Left ventricle myocardium inferior (tissue), 1 donor: ENCODE measurements around the gene OR5K1. TPM values are rescaled to one million over a fixed set of nuclear protein-coding genes. Genes with fewer than 3 reads are reported as not detected.

Experiments
- DNase-seq: peaks from one replicate; pipeline ENCODE4 v3.0.0-alpha.2; 2020
- H3K27ac ChIP-seq: fragments of 200-600 bp; replicated peaks from 2 replicates; pipeline ENCODE4 v1.8.0; 2021
- H3K27me3 ChIP-seq: fragments of 200-600 bp; 2 replicates; pipeline ENCODE4 v1.8.0; 2021; ENCODE audit warnings: low read depth
- H3K36me3 ChIP-seq: fragments of 200-600 bp; 2 replicates; pipeline ENCODE4 v1.8.0; 2021
- H3K4me1 ChIP-seq: fragments of 200-600 bp; 2 replicates; pipeline ENCODE4 v1.8.0; 2021
- H3K4me3 ChIP-seq: fragments of 200-600 bp; 2 replicates; pipeline ENCODE4 v1.8.0; 2021; ENCODE audit warnings: mild to moderate bottlenecking, moderate library complexity
- H3K9me3 ChIP-seq: fragments of 200-600 bp; replicated peaks from 2 replicates; pipeline ENCODE4 v1.8.0; 2021
- CTCF ChIP-seq: fragments of 200-600 bp; IDR thresholded peaks from 2 replicates; pipeline ENCODE4 v1.8.0; 2021; ENCODE audit warnings: antibody characterized with exemption, mild to moderate bottlenecking, borderline replicate concordance
- intact Hi-C: fragments of 100-400 bp; cut with micrococcal nuclease; formaldehyde crosslinking; loops from one replicate; pipeline ENCODE4 v1.11.0; 2022
- total RNA-seq: library from RNA; stranded (reverse); fragmentation: NEBNext Ultra II Directional; extraction: Animal tissue kit (Norgen Biotek cat#: 25700); gene quantifications from one replicate; pipeline ENCODE4 v1.2.1, GENCODE V29; 2021
- donor health status: DM: no; HTN: yes; CAD: no; lungs with severe emphysema.

Gene OR5K1
- total RNA-seq, 1 donor from 2014 or later, result not detected

DNA sequence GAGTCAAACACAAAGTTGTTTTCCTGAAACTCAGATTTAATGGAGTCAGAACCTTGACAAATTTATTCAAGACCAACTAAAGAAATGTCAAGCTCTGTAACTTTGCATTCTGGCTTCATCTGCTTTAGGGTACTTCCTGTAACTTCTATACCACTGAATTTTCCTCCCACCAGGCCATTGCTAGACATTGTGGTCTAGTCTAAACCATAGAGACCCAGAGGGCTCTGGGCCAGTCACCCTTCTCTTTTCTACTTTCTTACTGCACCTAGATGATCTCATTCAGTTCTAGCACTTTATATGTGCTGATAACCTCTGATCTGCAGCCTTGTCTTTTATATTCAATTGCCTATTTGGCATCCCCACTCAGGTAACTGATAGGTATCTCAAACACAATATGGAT lies 2.8 kb upstream of the OR5K1 start:
- Histone ChIP-seq H3K36me3 (no peaks in the 10 kb centered on the region), H3K4me1 (no peaks in the 10 kb centered on the region)
- intact Hi-C loops, result no loop called here

DNA sequence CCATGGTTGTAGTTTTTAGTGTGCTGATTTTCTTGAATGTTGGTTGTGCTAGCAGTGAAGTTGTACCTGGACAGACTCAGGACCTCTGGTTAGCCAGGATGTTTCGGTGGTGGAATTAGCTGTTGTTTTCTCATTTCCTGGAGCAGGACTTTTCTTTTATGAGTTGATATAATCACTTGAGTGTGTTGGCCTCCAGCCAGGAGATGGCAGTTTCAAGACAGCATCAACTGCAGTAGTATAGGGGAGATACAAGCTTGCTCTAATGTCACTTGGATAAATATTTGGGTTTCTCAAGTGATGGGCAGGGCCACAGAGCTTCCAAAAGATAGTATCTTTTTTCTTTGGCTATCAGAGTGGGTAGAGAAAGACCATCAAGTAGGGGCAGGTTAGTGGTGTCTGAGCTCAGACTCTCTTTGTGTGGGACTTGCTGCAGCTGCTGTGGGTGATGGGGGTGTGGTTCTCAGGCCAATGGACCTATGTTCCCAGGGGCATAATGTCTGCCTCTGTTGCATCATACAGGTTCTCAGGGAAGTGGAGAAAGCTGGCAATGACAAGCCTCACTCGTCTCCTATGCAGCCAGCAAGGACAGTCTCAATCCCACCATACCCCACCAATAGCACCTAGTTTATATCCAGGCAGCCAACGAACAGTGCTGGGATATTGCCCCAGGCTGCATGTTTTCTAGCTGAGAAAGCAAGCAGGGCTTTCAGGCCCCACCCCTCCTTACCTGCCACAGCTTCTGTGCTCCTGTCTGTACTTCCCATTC lies 19.9 kb downstream of the OR5K1 start:
- H3K27ac ChIP-seq, result no peak overlapping the region
- DNase-seq, result no peak
- no peak overlapping the region for H3K4me3 ChIP-seq
- TF ChIP-seq CTCF, result no peak
- intact Hi-C loops, result no loop called here
- no peaks in the 10 kb centered on the region for H3K36me3 ChIP-seq
- H3K9me3 ChIP-seq, result peaks cover 66% of the 10 kb centered on the region
- H3K27me3 ChIP-seq, result no peaks in the 10 kb centered on the region
- H3K4me1 ChIP-seq, result no peaks in the 10 kb centered on the region

More for the DNA sequence above, 2.8 kb upstream of the OR5K1 start:
- peaks cover 57% of the 10 kb centered on the region for H3K9me3 ChIP-seq
- no peak for TF ChIP-seq CTCF
- no peak for DNase-seq
- H3K27me3 ChIP-seq, result no peaks in the 10 kb centered on the region
- no peak overlapping the region for H3K4me3 ChIP-seq
- H3K27ac ChIP-seq, result no peak overlapping the region

DNA sequence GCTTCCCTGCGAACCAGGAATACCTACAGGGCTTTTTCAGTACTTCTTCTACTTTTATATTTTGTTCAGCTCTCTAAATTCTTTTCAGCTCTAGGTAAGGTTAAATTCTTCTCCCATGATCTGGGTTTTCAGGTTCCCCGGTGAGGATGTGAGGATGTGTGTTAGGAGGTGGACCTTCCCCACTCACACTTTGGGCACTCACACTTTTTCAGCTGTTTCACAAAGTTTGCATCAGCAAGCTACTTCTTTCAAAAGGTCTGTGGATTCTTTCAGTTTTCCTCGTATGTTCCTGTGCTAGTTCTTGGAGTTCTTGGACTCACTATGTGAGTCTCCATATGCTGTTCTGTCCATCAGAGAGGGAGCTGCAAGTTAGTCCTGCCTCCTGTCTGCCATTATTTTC lies 20.6 kb downstream of the OR5K1 start:
- no peak for TF ChIP-seq CTCF
- Histone ChIP-seq H3K4me1 (no peaks in the 10 kb centered on the region), H3K4me3 (no peak overlapping the region), H3K9me3 (peaks cover 66% of the 10 kb centered on the region), H3K27me3 (no peaks in the 10 kb centered on the region), H3K36me3 (no peaks in the 10 kb centered on the region), H3K27ac (no peak overlapping the region)
- DNase-seq, result no peak
- intact Hi-C loops, result no loop called here

- DNase-seq, result no peak
- TF ChIP-seq CTCF, result no peak
- Histone ChIP-seq H3K4me1 (no peaks in the 10 kb centered on the region), H3K36me3 (no peaks in the 10 kb centered on the region), H3K9me3 (no peaks in the 10 kb centered on the region), H3K4me3 (no peak within 1 kb of the TSS), H3K27ac (no peak within 1 kb of the TSS), H3K27me3 (no peaks in the 10 kb centered on the region)
- intact Hi-C loops, result no loop called here
Measured at GRCh38 chr3:98497381-98497780, 34.4 kb downstream of the OR5K1 start, which contains the start of gene OR5K2. OR5K2 (plus strand) TSS chr3:98497681; CDS start chr3:98497681, 0 bp downstream.

DNA sequence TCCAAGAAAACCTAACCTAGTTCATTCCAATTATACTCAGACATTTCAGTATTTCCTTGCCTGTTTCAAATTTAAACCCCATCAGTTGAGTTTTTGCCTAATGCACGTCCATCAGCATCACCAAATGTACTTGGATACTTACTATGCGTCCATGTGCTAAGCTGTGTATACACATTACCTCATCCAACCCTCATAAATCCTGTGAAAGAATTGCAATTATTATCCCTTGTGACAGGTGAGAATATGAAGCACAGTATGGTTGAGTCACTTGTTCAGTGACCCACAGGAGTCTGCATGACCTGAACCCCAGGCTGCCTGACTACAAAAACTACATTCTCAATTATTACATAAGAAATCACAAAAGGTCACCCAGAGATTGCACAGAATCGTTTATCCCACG lies 37.0 kb downstream of the OR5K1 start:
- Histone ChIP-seq H3K27ac (no peak overlapping the region), H3K36me3 (no peaks in the 10 kb centered on the region), H3K9me3 (no peaks in the 10 kb centered on the region), H3K27me3 (no peaks in the 10 kb centered on the region), H3K4me3 (no peak overlapping the region), H3K4me1 (peaks cover 5% of the 10 kb centered on the region)
- no peak for TF ChIP-seq CTCF
- intact Hi-C loops, result no loop called here
- DNase-seq, result no peak
